KMS-11 (cell line): ENCODE results near the gene SLC13A3.

Experiments used
- H2AFZ ChIP-seq: fragments of 200-600 bp; sonication (generic); 2 replicates; pipeline ENCODE4 v1.6.1; 2016; ENCODE audit warnings: antibody characterized with exemption, mixed run types, low read depth
- H3K27ac ChIP-seq: fragments of 200-600 bp; sonication (generic); 2 replicates; pipeline ENCODE4 v1.6.1; 2016; ENCODE audit warnings: mild to moderate bottlenecking, mixed run types
- H3K27me3 ChIP-seq: fragments of 200-600 bp; sonication (generic); 2 replicates; pipeline ENCODE4 v1.6.1; 2017; ENCODE audit warnings: mild to moderate bottlenecking, low read depth, mixed run types, moderate library complexity; ENCODE audit not compliant: insufficient read depth
- H3K36me3 ChIP-seq: fragments of 200-600 bp; sonication (generic); 2 replicates; pipeline ENCODE4 v1.6.1; 2017; ENCODE audit warnings: mild to moderate bottlenecking, mixed run types; ENCODE audit not compliant: insufficient read depth
- H3K4me1 ChIP-seq: fragments of 200-600 bp; sonication (generic); 2 replicates; pipeline ENCODE4 v1.6.1; 2016; ENCODE audit warnings: mild to moderate bottlenecking, low read depth, mixed run types; ENCODE audit not compliant: poor library complexity, severe bottlenecking
- H3K4me2 ChIP-seq: fragments of 200-600 bp; sonication (generic); 2 replicates; pipeline ENCODE4 v1.7.0; 2016; ENCODE audit warnings: mild to moderate bottlenecking, mixed run types
- H3K4me3 ChIP-seq: fragments of 200-600 bp; sonication (generic); IDR thresholded peaks from 2 replicates; pipeline ENCODE4 v1.6.1; 2017; ENCODE audit warnings: low read depth, low read length, mixed read lengths; ENCODE audit not compliant: insufficient read depth
- H3K79me2 ChIP-seq: fragments of 200-600 bp; sonication (generic); 2 replicates; pipeline ENCODE4 v1.6.1; 2016; ENCODE audit warnings: low read depth, mixed run types; ENCODE audit not compliant: insufficient read depth
- H3K9ac ChIP-seq: fragments of 200-600 bp; sonication (generic); 2 replicates; pipeline ENCODE4 v1.6.1; 2016; ENCODE audit warnings: mild to moderate bottlenecking, mixed run types
- H4K20me1 ChIP-seq: fragments of 200-600 bp; sonication (generic); 2 replicates; pipeline ENCODE4 v1.6.1; 2016; ENCODE audit warnings: mild to moderate bottlenecking, mixed run types; ENCODE audit not compliant: insufficient read depth
- CTCF ChIP-seq: fragments of 200-600 bp; sonication (generic); conservative IDR thresholded peaks from 2 replicates; pipeline ENCODE4 v1.6.1; 2017; ENCODE audit warnings: low read depth, mild to moderate bottlenecking, antibody characterized with exemption, low read length, moderate library complexity, mixed read lengths

The SLC13A3 gene

GRCh38 chr20:46551522-46552381, 99.5 kb downstream of the SLC13A3 start:
- no peak overlapping the region for H3K4me3 ChIP-seq
- TF ChIP-seq CTCF = no peak
- no peaks in the 10 kb centered on the region for H3K27me3 ChIP-seq
- peak overlapping the region; percentile 77 for H2AFZ ChIP-seq
- no peaks in the 10 kb centered on the region for H4K20me1 ChIP-seq
- no peaks in the 10 kb centered on the region for H3K36me3 ChIP-seq
- H3K4me1 ChIP-seq = peaks cover 57% of the 10 kb centered on the region
- H3K27ac ChIP-seq = no peak overlapping the region
- H3K4me2 ChIP-seq = peak overlapping the region; percentile 92
- H3K79me2 ChIP-seq = no peaks in the 10 kb centered on the region
- H3K9ac ChIP-seq = no peak overlapping the region

GRCh38 chr20:46550461-46550860, 100.8 kb downstream of the SLC13A3 start, which contains the start of gene OCSTAMP:
Gene OCSTAMP (minus strand): TSS chr20:46550654. CDS start chr20:46550560, 94 bp downstream.
- Histone ChIP-seq H3K4me1 (peaks cover 53% of the 10 kb centered on the region), H3K4me2 (no peak within 1 kb of the TSS), H3K79me2 (no peaks in the 10 kb centered on the region), H2AFZ (no peak within 1 kb of the TSS), H3K9ac (no peak within 1 kb of the TSS), H3K27me3 (no peaks in the 10 kb centered on the region), H3K36me3 (no peaks in the 10 kb centered on the region), H4K20me1 (no peaks in the 10 kb centered on the region), H3K27ac (no peak within 1 kb of the TSS), H3K4me3 (no peak within 1 kb of the TSS)
- TF ChIP-seq CTCF = no peak

- Histone ChIP-seq H4K20me1 (no peaks in the 10 kb centered on the region), H3K27me3 (no peaks in the 10 kb centered on the region), H3K79me2 (no peaks in the 10 kb centered on the region), H3K36me3 (no peaks in the 10 kb centered on the region), H3K4me2 (no peak overlapping the region), H3K27ac (no peak overlapping the region), H2AFZ (no peak overlapping the region), H3K4me1 (peaks cover 55% of the 10 kb centered on the region), H3K4me3 (no peak overlapping the region), H3K9ac (no peak overlapping the region)
- no peak for TF ChIP-seq CTCF
These were observed 101.9 kb downstream of the SLC13A3 start for GRCh38 chr20:46549188-46549972.

GRCh38 chr20:46548688-46549087, 102.6 kb downstream of the SLC13A3 start:
- no peak overlapping the region for H3K4me3 ChIP-seq
- H3K9ac ChIP-seq = no peak overlapping the region
- no peak overlapping the region for H3K4me2 ChIP-seq
- H2AFZ ChIP-seq = no peak overlapping the region
- H3K27ac ChIP-seq = no peak overlapping the region
- no peaks in the 10 kb centered on the region for H3K27me3 ChIP-seq
- no peaks in the 10 kb centered on the region for H3K36me3 ChIP-seq
- no peaks in the 10 kb centered on the region for H4K20me1 ChIP-seq
- no peaks in the 10 kb centered on the region for H3K79me2 ChIP-seq
- peaks cover 50% of the 10 kb centered on the region for H3K4me1 ChIP-seq
- no peak for TF ChIP-seq CTCF
